Keratinocyte (primary cell): ENCODE data around the gene ORMDL3. TPM values are rescaled to one million over a fixed set of nuclear protein-coding genes. Genes with fewer than 3 reads are reported as not detected.

Source experiments
- DNase-seq: peaks from one replicate; pipeline ENCODE4 v3.0.0-alpha.2; 2011; ENCODE audit warnings: low read depth, missing footprints, low spot score
- FAIRE-seq: peaks from 2 replicates; lab custom pipeline; 2011; peaks lifted over from hg19 to GRCh38; lab: Jason Lieb, UNC
- H2AFZ ChIP-seq: 2 replicates; pipeline ENCODE4 v1.6.0; 2012; ENCODE audit warnings: low read length, control low read depth, inconsistent platforms; ENCODE audit not compliant: control insufficient read depth
- H3K27ac ChIP-seq: 2 replicates; pipeline ENCODE4 v1.5.1; 2011; ENCODE audit warnings: low read length; ENCODE audit not compliant: control insufficient read depth, insufficient read depth
- H3K27me3 ChIP-seq: 3 replicates; pipeline ENCODE4 v1.6.0; 2011; ENCODE audit warnings: low read length; ENCODE audit not compliant: control insufficient read depth, insufficient read depth; ENCODE audit errors: extremely low read depth
- H3K36me3 ChIP-seq, 2 experiments: 2 replicates in 1 of 2; 3 replicates in 1 of 2; pipeline ENCODE4 v1.5.1; 2011; ENCODE audit warnings: low read length in 2 of 2, mild to moderate bottlenecking in 1 of 2; ENCODE audit not compliant: control insufficient read depth in 2 of 2, insufficient read depth in 2 of 2; ENCODE audit errors: extremely low read depth in 1 of 2
- H3K4me1 ChIP-seq: 3 replicates; pipeline ENCODE4 v1.5.1; 2011; ENCODE audit warnings: low read length; ENCODE audit not compliant: control insufficient read depth, insufficient read depth; ENCODE audit errors: extremely low read depth
- H3K4me2 ChIP-seq: 3 replicates; pipeline ENCODE4 v1.6.0; 2011; ENCODE audit warnings: low read depth, low read length; ENCODE audit not compliant: control insufficient read depth, insufficient read depth; ENCODE audit errors: extremely low read depth
- H3K4me3 ChIP-seq, 3 experiments: fragments of 200-600 bp in 1 of 3; sonication (generic) in 1 of 3; 2 replicates in 2 of 3; 3 replicates in 1 of 3; pipeline ENCODE4 v1.5.1; 2011 to 2016; ENCODE audit warnings: low read length in 3 of 3, mild to moderate bottlenecking in 3 of 3, control low read depth in 2 of 3, inconsistent platforms in 1 of 3, low read depth in 1 of 3, mixed read lengths in 1 of 3, mixed run types in 1 of 3, moderate library complexity in 1 of 3; ENCODE audit not compliant: control insufficient read depth in 2 of 3, insufficient read depth in 2 of 3; ENCODE audit errors: extremely low read depth in 1 of 3
- H3K79me2 ChIP-seq: 2 replicates; pipeline ENCODE4 v1.6.0; 2012; ENCODE audit warnings: low read length; ENCODE audit not compliant: control insufficient read depth, insufficient read depth
- H3K9ac ChIP-seq: 3 replicates; pipeline ENCODE4 v1.6.0; 2011; ENCODE audit warnings: low read length; ENCODE audit not compliant: control insufficient read depth, insufficient read depth; ENCODE audit errors: extremely low read depth
- H3K9me1 ChIP-seq: 3 replicates; pipeline ENCODE4 v1.6.0; 2011; ENCODE audit warnings: low read length; ENCODE audit not compliant: control insufficient read depth, insufficient read depth; ENCODE audit errors: extremely low read depth
- H3K9me3 ChIP-seq: 2 replicates; pipeline ENCODE4 v1.5.1; 2012; ENCODE audit warnings: low read depth, low read length; ENCODE audit not compliant: control insufficient read depth
- H4K20me1 ChIP-seq: 3 replicates; pipeline ENCODE4 v1.6.0; 2011; ENCODE audit warnings: low read length; ENCODE audit not compliant: control insufficient read depth, insufficient read depth; ENCODE audit errors: extremely low read depth
- EZH2 ChIP-seq: IDR thresholded peaks from one replicate; pipeline ENCODE4 v1.6.1; 2012; ENCODE audit warnings: inconsistent platforms, mild to moderate bottlenecking, low read length, moderate library complexity
- dilution Hi-C: fragments of 300-500 bp; cut with MboI; formaldehyde crosslinking; loops from one replicate; pipeline ENCODE4 v1.7.0; 2020; ENCODE audit warnings: low sequenced_read_pairs; ENCODE audit not compliant: extremely low pct_ligation_motif_present
- polyA plus RNA-seq, 5 experiments: library from polyadenylated mRNA; depleted of rRNA in 3 of 5; stranded (reverse) in 3 of 5; stranded (forward) in 1 of 5; unstranded in 1 of 5; fragments of >200 nt; gene quantifications; 1 replicate in 1 of 5; 2 replicates in 3 of 5; 3 replicates in 1 of 5; pipeline versions ENCODE4 v1.2.1 to v1.2.3, GENCODE V29; 2011 to 2012; ENCODE audit warnings: missing spikeins in 2 of 5, low read depth in 1 of 5, low replicate concordance in 1 of 5
- TF ChIP-seq, protein P1 (sequence below), 3 experiments: IDR thresholded peaks in 1 of 3; conservative IDR thresholded peaks in 1 of 3; optimal IDR thresholded peaks in 1 of 3; 2 replicates in 2 of 3; 3 replicates in 1 of 3; pipeline versions ENCODE3 to v1.5.1; 2011; ENCODE audit warnings: low read length in 3 of 3, mild to moderate bottlenecking in 3 of 3, moderate library complexity in 2 of 3, control low read depth in 1 of 3, inconsistent platforms in 1 of 3; ENCODE audit not compliant: insufficient read depth in 2 of 3; ENCODE audit errors: extremely low read depth in 1 of 3

The ORMDL3 gene
- polyA plus RNA-seq, 1 donor (not counting 4 experiments of a cell fraction or from before 2014, with no cell fraction given): 36.3 TPM

DNA sequence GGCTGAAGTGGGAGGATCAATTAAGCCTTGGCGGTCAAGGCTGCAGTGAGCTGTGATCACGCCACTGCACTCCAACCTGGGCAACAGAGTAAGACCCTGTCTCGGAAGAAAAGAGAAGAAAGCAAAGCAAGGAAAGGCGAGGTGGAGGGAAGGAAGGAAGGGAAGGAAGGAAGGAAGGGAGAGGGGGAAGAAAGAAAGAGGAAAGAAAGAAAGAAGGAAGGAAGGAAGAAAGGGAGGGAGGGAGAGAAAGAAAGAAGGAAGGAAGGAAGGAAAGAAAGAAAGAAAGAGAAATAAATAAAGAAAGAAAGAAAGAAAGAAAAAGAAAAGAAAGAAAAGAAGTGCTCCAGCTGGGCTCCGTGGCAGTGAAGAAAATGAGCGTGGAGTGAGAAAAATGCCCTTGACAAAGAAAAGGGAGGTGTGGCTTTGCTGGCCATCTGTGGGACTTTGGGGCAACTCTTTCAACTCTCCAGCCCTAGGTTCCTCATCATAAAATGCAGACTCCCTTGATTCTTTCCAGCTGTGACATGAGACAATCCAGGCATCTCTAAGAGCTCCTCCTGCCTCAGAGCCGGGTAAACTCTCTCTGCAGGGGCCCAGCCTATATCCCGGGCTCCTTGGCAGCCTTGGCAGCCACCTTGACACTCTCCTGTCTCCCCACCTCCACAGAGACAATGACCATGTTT is 37.8 kb upstream of the ORMDL3 start:
- dilution Hi-C loops: no loop called here
- DNase-seq: no peak
- Histone ChIP-seq H4K20me1 (no peaks in the 10 kb centered on the region), H3K4me3 (no peak overlapping the region), H3K27me3 (no peaks in the 10 kb centered on the region), H3K9me1 (no peaks in the 10 kb centered on the region), H3K4me1 (peaks cover 19% of the 10 kb centered on the region), H3K79me2 (no peaks in the 10 kb centered on the region), H3K27ac (no peak overlapping the region), H2AFZ (no peak overlapping the region), H3K36me3 (no peaks in the 10 kb centered on the region), H3K9ac (no peak overlapping the region), H3K9me3 (no peaks in the 10 kb centered on the region), H3K4me2 (no peak overlapping the region)
- FAIRE-seq: no peak
- TF ChIP-seq EZH2: no peak
- TF ChIP-seq, protein P1, sequence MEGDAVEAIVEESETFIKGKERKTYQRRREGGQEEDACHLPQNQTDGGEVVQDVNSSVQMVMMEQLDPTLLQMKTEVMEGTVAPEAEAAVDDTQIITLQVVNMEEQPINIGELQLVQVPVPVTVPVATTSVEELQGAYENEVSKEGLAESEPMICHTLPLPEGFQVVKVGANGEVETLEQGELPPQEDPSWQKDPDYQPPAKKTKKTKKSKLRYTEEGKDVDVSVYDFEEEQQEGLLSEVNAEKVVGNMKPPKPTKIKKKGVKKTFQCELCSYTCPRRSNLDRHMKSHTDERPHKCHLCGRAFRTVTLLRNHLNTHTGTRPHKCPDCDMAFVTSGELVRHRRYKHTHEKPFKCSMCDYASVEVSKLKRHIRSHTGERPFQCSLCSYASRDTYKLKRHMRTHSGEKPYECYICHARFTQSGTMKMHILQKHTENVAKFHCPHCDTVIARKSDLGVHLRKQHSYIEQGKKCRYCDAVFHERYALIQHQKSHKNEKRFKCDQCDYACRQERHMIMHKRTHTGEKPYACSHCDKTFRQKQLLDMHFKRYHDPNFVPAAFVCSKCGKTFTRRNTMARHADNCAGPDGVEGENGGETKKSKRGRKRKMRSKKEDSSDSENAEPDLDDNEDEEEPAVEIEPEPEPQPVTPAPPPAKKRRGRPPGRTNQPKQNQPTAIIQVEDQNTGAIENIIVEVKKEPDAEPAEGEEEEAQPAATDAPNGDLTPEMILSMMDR (optimal IDR thresholded peaks at IDR 0.05 in 1 of 3, IDR thresholded peaks at IDR 0.05 in 1 of 3, conservative IDR thresholded peaks at IDR 0.05 in 1 of 3; ENCODE audit: extremely low read depth in 1 of 3, insufficient read depth in 2 of 3, low read length in 3 of 3): no peak

DNA sequence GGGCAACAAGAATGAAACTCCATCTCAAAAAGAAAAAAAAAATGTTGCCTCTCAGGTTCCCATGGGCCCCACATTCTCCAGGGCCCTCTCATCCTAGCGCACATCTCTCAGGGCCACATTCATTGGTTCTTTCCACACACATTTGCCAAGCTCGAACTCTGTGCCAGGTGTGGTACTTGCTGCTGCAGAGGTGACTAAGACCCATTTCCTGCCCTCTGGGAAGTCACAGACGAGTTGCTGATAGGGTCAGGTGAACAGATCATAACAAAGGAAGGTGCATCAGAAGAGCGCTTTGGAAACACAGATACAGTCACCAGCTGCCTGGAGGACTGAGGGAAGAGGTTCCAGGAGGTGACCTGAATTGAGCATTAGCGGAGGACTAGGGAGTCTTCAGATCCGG is 36.4 kb upstream of the ORMDL3 start:
- dilution Hi-C loops: no loop called here
- Histone ChIP-seq H3K9me1 (no peaks in the 10 kb centered on the region), H3K27me3 (no peaks in the 10 kb centered on the region), H3K79me2 (no peaks in the 10 kb centered on the region), H3K4me2 (no peak overlapping the region), H3K27ac (no peak overlapping the region), H3K9ac (no peak overlapping the region), H3K9me3 (no peaks in the 10 kb centered on the region), H3K36me3 (no peaks in the 10 kb centered on the region), H4K20me1 (no peaks in the 10 kb centered on the region), H3K4me1 (peaks cover 23% of the 10 kb centered on the region), H2AFZ (no peak overlapping the region), H3K4me3 (no peak overlapping the region)
- TF ChIP-seq EZH2: no peak
- TF ChIP-seq, protein P1 (optimal IDR thresholded peaks at IDR 0.05 in 1 of 3, IDR thresholded peaks at IDR 0.05 in 1 of 3, conservative IDR thresholded peaks at IDR 0.05 in 1 of 3; ENCODE audit: extremely low read depth in 1 of 3, insufficient read depth in 2 of 3, low read length in 3 of 3): no peak
- peak; percentile 98 for FAIRE-seq
- DNase-seq: peak; percentile 84
